ENCODE results near the gene RAB39A.

The RAB39A gene

DNA sequence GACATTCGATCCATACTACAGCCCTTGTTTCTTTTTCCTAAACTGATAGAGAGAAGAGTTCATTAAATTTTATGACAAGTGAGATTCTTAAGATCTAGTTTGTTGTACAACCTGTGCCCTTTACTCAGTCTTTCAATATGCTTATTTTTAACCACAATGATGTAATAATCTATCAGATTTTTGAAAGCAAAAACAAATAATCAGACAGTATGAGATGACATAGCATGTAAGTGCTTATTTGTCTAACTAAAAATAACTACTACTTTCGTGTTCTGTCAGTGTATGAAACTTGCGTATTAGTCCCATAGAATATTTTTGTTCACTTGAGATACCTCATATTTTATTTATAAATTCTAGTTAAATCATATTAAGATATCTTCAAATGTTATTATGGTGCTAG is 33.2 kb downstream of the RAB39A start:
- H3K4me3 ChIP-seq (ENCODE audit: low read depth, low read length): no peak overlapping the region
- TF ChIP-seq, protein P1, sequence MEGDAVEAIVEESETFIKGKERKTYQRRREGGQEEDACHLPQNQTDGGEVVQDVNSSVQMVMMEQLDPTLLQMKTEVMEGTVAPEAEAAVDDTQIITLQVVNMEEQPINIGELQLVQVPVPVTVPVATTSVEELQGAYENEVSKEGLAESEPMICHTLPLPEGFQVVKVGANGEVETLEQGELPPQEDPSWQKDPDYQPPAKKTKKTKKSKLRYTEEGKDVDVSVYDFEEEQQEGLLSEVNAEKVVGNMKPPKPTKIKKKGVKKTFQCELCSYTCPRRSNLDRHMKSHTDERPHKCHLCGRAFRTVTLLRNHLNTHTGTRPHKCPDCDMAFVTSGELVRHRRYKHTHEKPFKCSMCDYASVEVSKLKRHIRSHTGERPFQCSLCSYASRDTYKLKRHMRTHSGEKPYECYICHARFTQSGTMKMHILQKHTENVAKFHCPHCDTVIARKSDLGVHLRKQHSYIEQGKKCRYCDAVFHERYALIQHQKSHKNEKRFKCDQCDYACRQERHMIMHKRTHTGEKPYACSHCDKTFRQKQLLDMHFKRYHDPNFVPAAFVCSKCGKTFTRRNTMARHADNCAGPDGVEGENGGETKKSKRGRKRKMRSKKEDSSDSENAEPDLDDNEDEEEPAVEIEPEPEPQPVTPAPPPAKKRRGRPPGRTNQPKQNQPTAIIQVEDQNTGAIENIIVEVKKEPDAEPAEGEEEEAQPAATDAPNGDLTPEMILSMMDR (IDR thresholded peaks at IDR 0.05; ENCODE audit: insufficient read depth, low read depth, low read length, missing control alignments): no peak
- DNase-seq (ENCODE audit: low read depth): no peak

DNA sequence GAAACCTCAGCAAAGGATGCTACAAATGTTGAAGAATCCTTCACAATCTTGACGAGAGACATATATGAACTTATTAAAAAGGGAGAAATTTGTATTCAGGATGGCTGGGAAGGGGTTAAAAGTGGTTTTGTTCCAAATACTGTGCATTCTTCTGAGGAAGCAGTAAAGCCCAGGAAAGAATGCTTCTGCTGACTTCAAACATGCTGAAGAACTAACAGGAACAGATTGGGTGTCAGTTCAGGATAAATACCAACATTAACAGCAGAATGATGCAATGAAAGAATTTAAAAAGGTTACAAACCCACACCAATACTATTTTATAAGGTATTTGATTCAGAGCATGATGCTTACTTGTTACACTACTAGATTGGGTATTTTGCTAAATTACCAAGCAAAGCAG is 33.9 kb downstream of the RAB39A start:
- H3K4me3 ChIP-seq (ENCODE audit: low read depth, low read length): no peak overlapping the region
- DNase-seq (ENCODE audit: low read depth): no peak
- TF ChIP-seq, protein P1 (IDR thresholded peaks at IDR 0.05; ENCODE audit: insufficient read depth, low read depth, low read length, missing control alignments): no peak

DNA sequence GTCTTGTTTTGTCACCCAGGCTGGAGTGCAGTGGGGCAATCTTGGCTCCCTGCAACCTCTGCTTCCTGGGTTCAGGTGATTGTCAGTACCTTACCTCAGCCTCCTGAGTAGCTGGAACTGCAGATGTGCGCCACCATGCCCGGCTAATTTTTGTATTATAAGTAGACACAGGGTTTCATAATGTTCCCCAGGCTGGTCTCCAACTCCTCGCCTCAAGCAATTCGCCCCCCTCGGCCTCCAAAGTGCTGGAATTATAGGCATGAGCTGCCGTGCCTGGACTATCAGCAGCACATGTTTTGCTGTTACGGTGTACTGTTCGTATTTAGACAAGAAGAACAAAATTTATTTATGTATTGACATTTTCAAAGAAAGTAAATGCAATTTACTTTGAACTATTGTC is 34.8 kb downstream of the RAB39A start:
- H3K4me3 ChIP-seq (ENCODE audit: low read depth, low read length): no peak overlapping the region
- TF ChIP-seq, protein P1 (IDR thresholded peaks at IDR 0.05; ENCODE audit: insufficient read depth, low read depth, low read length, missing control alignments): no peak
- no peak for DNase-seq (ENCODE audit: low read depth)

- DNase-seq (ENCODE audit: low read depth): no peak
- TF ChIP-seq, protein P1 (IDR thresholded peaks at IDR 0.05; ENCODE audit: insufficient read depth, low read depth, low read length, missing control alignments): no peak
- no peak overlapping the region for H3K4me3 ChIP-seq (ENCODE audit: low read depth, low read length)
These were observed 41.0 kb downstream of the RAB39A start for GRCh38 chr11:107969219-107969618.

DNA sequence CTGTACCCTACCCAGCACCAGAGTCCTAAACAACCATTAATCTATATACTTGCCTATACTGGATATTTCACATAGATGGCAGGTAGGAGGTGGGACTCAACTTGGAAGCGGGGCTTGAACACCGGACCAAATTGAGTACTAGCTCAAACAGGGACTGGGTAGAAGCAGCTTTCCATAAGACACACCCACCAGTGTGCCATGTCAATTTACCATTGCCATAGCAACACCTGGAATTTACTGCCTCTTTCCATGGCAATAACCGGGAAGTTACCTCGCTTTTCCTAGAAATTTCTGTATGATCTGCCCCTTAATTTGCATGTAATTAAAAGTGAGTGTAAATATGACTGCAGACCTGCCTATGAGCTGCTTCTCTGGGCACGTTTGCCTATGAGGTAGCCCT is 41.8 kb downstream of the RAB39A start:
- TF ChIP-seq, protein P1 (IDR thresholded peaks at IDR 0.05; ENCODE audit: insufficient read depth, low read depth, low read length, missing control alignments): no peak
- DNase-seq (ENCODE audit: low read depth): no peak

DNA sequence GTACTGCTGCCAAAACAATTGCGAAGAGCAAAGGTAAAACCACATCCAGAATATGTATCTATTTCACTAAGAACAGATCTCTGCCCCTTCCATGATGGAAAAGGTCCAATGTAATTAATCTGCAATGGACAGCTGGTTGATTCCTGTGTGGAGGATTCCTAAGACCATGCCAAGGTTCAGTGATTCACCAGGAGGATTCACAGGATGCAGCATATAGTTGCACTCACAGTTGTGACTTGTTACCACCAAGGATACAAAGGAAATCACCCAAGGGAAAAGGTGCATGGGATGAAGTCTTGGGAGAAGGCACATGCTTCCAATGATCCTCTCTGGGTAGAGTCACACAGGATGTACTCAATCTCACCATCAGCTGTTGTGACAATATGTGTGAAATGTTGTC is 45.4 kb downstream of the RAB39A start:
- no peak for DNase-seq (ENCODE audit: low read depth)
- TF ChIP-seq, protein P1 (IDR thresholded peaks at IDR 0.05; ENCODE audit: insufficient read depth, low read depth, low read length, missing control alignments): no peak
- no peak overlapping the region for H3K4me3 ChIP-seq (ENCODE audit: low read depth, low read length)

More for the DNA sequence above, 41.8 kb downstream of the RAB39A start:
- no peak overlapping the region for H3K4me3 ChIP-seq (ENCODE audit: low read depth, low read length)

GRCh38 chr11:107988397-107989158 is 60.3 kb downstream of the RAB39A start:
- TF ChIP-seq, protein P1 (IDR thresholded peaks at IDR 0.05; ENCODE audit: insufficient read depth, low read depth, low read length, missing control alignments): no peak
- no peak for DNase-seq (ENCODE audit: low read depth)
- H3K4me3 ChIP-seq (ENCODE audit: low read depth, low read length): no peak overlapping the region
